Activated CD4-positive, alpha-beta memory T cell treated with anti-CD3 and anti-CD28 coated beads for 36 hours (primary cell): ENCODE measurements around the gene EHD2. TPM values are rescaled to one million over a fixed set of nuclear protein-coding genes. Genes with fewer than 3 reads are reported as not detected.
"Not testable (repeated sequence)": the region's sequence is repeated elsewhere in the genome, so short reads cannot be mapped to it uniquely, and the experiment has no call there.

Experiments
- CTCF ChIA-PET: fragments of 350-600 bp; sonication (Branson Sonifier 250); formaldehyde crosslinking; loops from one replicate; lab custom pipeline; 2021; ENCODE audit warnings: antibody characterized with exemption, inconsistent platforms; lab: Charles Lee
- POLR2A ChIA-PET: fragments of 350-600 bp; sonication (Branson Sonifier 250); formaldehyde crosslinking; loops from one replicate; lab custom pipeline; 2021; ENCODE audit warnings: antibody characterized with exemption; lab: Charles Lee
- DNase-seq: peaks from one replicate; pipeline ENCODE4 v3.0.0-alpha.2; 2020
- H3K27ac Mint-ChIP-seq: one replicate; pipeline ENCODE4 v1.8.0; 2021; ENCODE audit warnings: mixed read lengths
- H3K27me3 Mint-ChIP-seq: one replicate; pipeline ENCODE4 v1.8.0; 2021; ENCODE audit warnings: mixed read lengths
- H3K36me3 Mint-ChIP-seq: one replicate; pipeline ENCODE4 v1.8.0; 2021; ENCODE audit warnings: mixed read lengths
- H3K4me1 Mint-ChIP-seq: one replicate; pipeline ENCODE4 v1.8.0; 2021; ENCODE audit warnings: low read depth, mixed read lengths
- H3K4me3 Mint-ChIP-seq: one replicate; pipeline ENCODE4 v1.8.0; 2021; ENCODE audit warnings: mild to moderate bottlenecking, mixed read lengths
- H3K9me3 Mint-ChIP-seq: one replicate; pipeline ENCODE4 v1.8.0; 2021; ENCODE audit warnings: mixed read lengths
- intact Hi-C: fragments of 100-400 bp; cut with micrococcal nuclease; formaldehyde crosslinking; loops from one replicate; pipeline ENCODE4 v1.15.1; 2023
- total RNA-seq, 2 experiments: library from RNA; stranded (reverse); gene quantifications; one replicate each; pipeline ENCODE4 v1.2.3, GENCODE V29; 2021

The EHD2 gene
- total RNA-seq, 2 experiments from 2014 or later: 0.81 to 1.6 TPM

- POLR2A ChIA-PET: interaction anchor here (0.7 to 1.0 kb wide), 2 partner anchors 10 to 54 kb away, joined by 3 to 4 read pairs; no protein-coding TSS in a partner anchor
Measured at GRCh38 chr19:47779524-47780214, 66.4 kb downstream of the EHD2 start.

GRCh38 chr19:47780215-47780551 is 67.0 kb downstream of the EHD2 start:
- Mint-ChIP-seq H3K36me3 (peaks cover 24% of the 10 kb centered on the region), H3K27me3 (no peaks in the 10 kb centered on the region), H3K9me3 (no peaks in the 10 kb centered on the region), H3K4me3 (peak overlapping the region; percentile 95), H3K4me1 (peaks cover 27% of the 10 kb centered on the region), H3K27ac (peak overlapping the region; percentile 92)
- ChIA-PET CTCF (interaction anchor here (0.9 to 1.1 kb wide), 3 partner anchors 7 to 431 kb away, joined by 3 to 4 read pairs (median 4); partner anchors contain the start of genes DHX34 and EHD2), POLR2A (interaction anchor here (0.7 to 1.0 kb wide), 2 partner anchors 10 to 55 kb away, joined by 3 to 4 read pairs; no protein-coding TSS in a partner anchor)
- DNase-seq: no peak
- intact Hi-C loops: no loop called here

More at GRCh38 chr19:47779524-47780214, 66.4 kb downstream of the EHD2 start:
- H3K4me1 Mint-ChIP-seq: peaks cover 27% of the 10 kb centered on the region
- CTCF ChIA-PET: interaction anchor here (0.9 to 1.4 kb wide), 4 partner anchors 8 to 431 kb away, joined by 3 to 4 read pairs (median 4); partner anchors contain the start of genes DHX34 and EHD2
- peak; percentile 22 for DNase-seq
- no peaks in the 10 kb centered on the region for H3K27me3 Mint-ChIP-seq
- peaks cover 23% of the 10 kb centered on the region for H3K36me3 Mint-ChIP-seq
- no peaks in the 10 kb centered on the region for H3K9me3 Mint-ChIP-seq
- intact Hi-C loops: loop anchor here (2.0 kb wide), 1 partner anchor 35 kb away; the partner anchor contains the start of gene NOP53
- peak overlapping the region; percentile 95 for H3K4me3 Mint-ChIP-seq
- peak overlapping the region; percentile 92 for H3K27ac Mint-ChIP-seq

- no peak for DNase-seq
- H3K9me3 Mint-ChIP-seq: no peaks in the 10 kb centered on the region
- peak overlapping the region; percentile 53 for H3K27ac Mint-ChIP-seq
- no peaks in the 10 kb centered on the region for H3K27me3 Mint-ChIP-seq
- peaks cover 27% of the 10 kb centered on the region for H3K4me1 Mint-ChIP-seq
- peak overlapping the region; percentile 5 for H3K4me3 Mint-ChIP-seq
- intact Hi-C loops: no loop called here
- peaks cover 26% of the 10 kb centered on the region for H3K36me3 Mint-ChIP-seq
- POLR2A ChIA-PET: interaction anchor here (0.5 kb wide), 2 partner anchors 13 to 23 kb away, joined by 3 read pairs; no protein-coding TSS in a partner anchor
- CTCF ChIA-PET: no interaction called here
Measured at GRCh38 chr19:47781590-47782262, 68.5 kb downstream of the EHD2 start.

- H3K4me3 Mint-ChIP-seq: no peak overlapping the region
- H3K27me3 Mint-ChIP-seq: no peaks in the 10 kb centered on the region
- no peak for DNase-seq
- H3K36me3 Mint-ChIP-seq: peaks cover 22% of the 10 kb centered on the region
- CTCF ChIA-PET: no interaction called here
- POLR2A ChIA-PET: interaction anchor here (0.6 kb wide), 1 partner anchor 755 kb away, joined by 3 read pairs; no protein-coding TSS in a partner anchor
- no peak overlapping the region for H3K27ac Mint-ChIP-seq
- intact Hi-C loops: no loop called here
- no peaks in the 10 kb centered on the region for H3K9me3 Mint-ChIP-seq
- H3K4me1 Mint-ChIP-seq: peaks cover 7% of the 10 kb centered on the region
Measured at GRCh38 chr19:47786566-47786965, 73.3 kb downstream of the EHD2 start.

GRCh38 chr19:47787307-47787706 is 74.1 kb downstream of the EHD2 start:
- H3K27me3 Mint-ChIP-seq, DNase-seq, H3K4me3 Mint-ChIP-seq, H3K27ac Mint-ChIP-seq, H3K4me1 Mint-ChIP-seq, intact Hi-C loops, H3K9me3 Mint-ChIP-seq: not testable (repeated sequence)
- CTCF ChIA-PET: interaction anchor here (0.6 to 1.4 kb wide), 5 partner anchors 7 to 966 kb away, joined by 3 to 5 read pairs (median 4); no protein-coding TSS in a partner anchor
- H3K36me3 Mint-ChIP-seq: peaks cover 18% of the 10 kb centered on the region
- POLR2A ChIA-PET: interaction anchor here (0.6 kb wide), 1 partner anchor 754 kb away, joined by 3 read pairs; no protein-coding TSS in a partner anchor

- intact Hi-C loops, H3K4me3 Mint-ChIP-seq, DNase-seq, H3K9me3 Mint-ChIP-seq, H3K36me3 Mint-ChIP-seq, H3K27me3 Mint-ChIP-seq, H3K27ac Mint-ChIP-seq, H3K4me1 Mint-ChIP-seq: not testable (repeated sequence)
- ChIA-PET CTCF (interaction anchor here (0.6 to 3.1 kb wide), 9 partner anchors 14 to 83 kb away, joined by 3 to 11 read pairs (median 5); partner anchors contain the start of gene EHD2), POLR2A (interaction anchor here (0.6 kb wide), 1 partner anchor 10 kb away, joined by 4 read pairs; no protein-coding TSS in a partner anchor)
Measured at GRCh38 chr19:47789811-47790210, 76.6 kb downstream of the EHD2 start.

GRCh38 chr19:47790398-47790814 is 77.2 kb downstream of the EHD2 start:
- Mint-ChIP-seq H3K4me1 (peaks cover 4% of the 10 kb centered on the region), H3K36me3 (peaks cover 5% of the 10 kb centered on the region), H3K27ac (no peak overlapping the region), H3K9me3 (peaks cover 5% of the 10 kb centered on the region), H3K27me3 (peaks cover 2% of the 10 kb centered on the region), H3K4me3 (no peak overlapping the region)
- intact Hi-C loops: no loop called here
- CTCF ChIA-PET: interaction anchor here (0.6 to 3.1 kb wide), 9 partner anchors 15 to 83 kb away, joined by 3 to 11 read pairs (median 5); partner anchors contain the start of gene EHD2
- POLR2A ChIA-PET: no interaction called here
- peak; percentile 87 for DNase-seq

- intact Hi-C loops: no loop called here
- CTCF ChIA-PET: interaction anchor here (0.7 to 1.9 kb wide), 3 partner anchors 49 to 496 kb away, joined by 3 to 4 read pairs (median 3); partner anchors contain the start of gene EHD2
Measured at GRCh38 chr19:47792616-47793015, 79.4 kb downstream of the EHD2 start.

More at GRCh38 chr19:47792616-47793015, 79.4 kb downstream of the EHD2 start:
- Mint-ChIP-seq H3K36me3 (peaks cover 5% of the 10 kb centered on the region), H3K9me3 (peaks cover 5% of the 10 kb centered on the region), H3K4me3 (no peak overlapping the region), H3K27me3 (peaks cover 5% of the 10 kb centered on the region), H3K4me1 (peaks cover 4% of the 10 kb centered on the region), H3K27ac (no peak overlapping the region)
- DNase-seq: no peak
- POLR2A ChIA-PET: no interaction called here

Other genes with a start within 250 kb of the EHD2 start
- gene SLC8A2, start 241.5 kb upstream of the EHD2 start, total RNA-seq: under 1 TPM in 1 of 2 experiments, not detected in 1; 0.14 TPM
- 1 to 10 TPM; 7.0 to 9.2 TPM for gene KPTN, start 229.2 kb upstream of the EHD2 start, total RNA-seq
- 10 to 100 TPM; 67.3 to 70.4 TPM for gene NAPA, start 198.4 kb upstream of the EHD2 start, total RNA-seq
- under 1 TPM; 0.07 to 0.31 TPM for gene ZNF541, start 140.3 kb upstream of the EHD2 start, total RNA-seq
- gene BICRA, start 104.3 kb upstream of the EHD2 start, total RNA-seq: 10 to 100 TPM; 11.9 to 14.0 TPM
- gene NOP53, start 32.1 kb downstream of the EHD2 start, total RNA-seq: 100 to 1,000 TPM; 259 to 268 TPM
- 100 to 1,000 TPM; 162 to 174 TPM for gene SELENOW, start 65.3 kb downstream of the EHD2 start, total RNA-seq
- gene TPRX1, start 91.1 kb downstream of the EHD2 start, total RNA-seq: not detected
- not detected for gene CRX, start 108.5 kb downstream of the EHD2 start, total RNA-seq
- not detected for gene TPRX2, start 145.8 kb downstream of the EHD2 start, total RNA-seq
- not detected for gene SULT2A1, start 172.9 kb downstream of the EHD2 start, total RNA-seq